Activated T-helper 17 cell treated with anti-CD3 and anti-CD28 coated beads, Interleukin-2, amount 50 U/mL, for 72 hours (primary cell): ENCODE data around the gene C3orf18. TPM values are rescaled to one million over a fixed set of nuclear protein-coding genes. Genes with fewer than 3 reads are reported as not detected.

Experiments used
- ATAC-seq: fragments of 150-1000 bp; cut with Tn5 transposase; replicated peaks from 2 replicates; pipeline ENCODE4 v1.10.0; 2021; ENCODE audit warnings: mild to moderate bottlenecking, moderate library complexity
- H3K27ac Mint-ChIP-seq: one replicate; pipeline ENCODE4 v1.8.0; 2022; ENCODE audit warnings: mixed read lengths
- H3K27me3 Mint-ChIP-seq: one replicate; pipeline ENCODE4 v1.8.0; 2022; ENCODE audit warnings: mixed read lengths
- H3K36me3 Mint-ChIP-seq: one replicate; pipeline ENCODE4 v1.8.0; 2022; ENCODE audit warnings: low read depth, mild to moderate bottlenecking, mixed read lengths
- H3K4me1 Mint-ChIP-seq: one replicate; pipeline ENCODE4 v1.8.0; 2022; ENCODE audit warnings: mixed read lengths
- H3K4me3 Mint-ChIP-seq: one replicate; pipeline ENCODE4 v1.8.0; 2022; ENCODE audit warnings: mild to moderate bottlenecking, mixed read lengths
- H3K9me3 Mint-ChIP-seq: one replicate; pipeline ENCODE4 v1.8.0; 2022; ENCODE audit warnings: mixed read lengths
- total RNA-seq, 2 donors: library from RNA; stranded (reverse); gene quantifications; one replicate each; pipeline ENCODE4 v1.2.3, GENCODE V29; 2022

The C3orf18 gene
- total RNA-seq: 10 to 100 TPM; 17.3 to 50.8 TPM

GRCh38 chr3:50567386-50568167 lies at the start of gene C3orf18:
C3orf18 (minus strand) TSS chr3:50567747; CDS start chr3:50565699, 2,048 bp downstream.
- peak; percentile 83 for ATAC-seq
- Mint-ChIP-seq H3K4me1 (peaks cover 27% of the 10 kb centered on the region), H3K36me3 (peaks cover 47% of the 10 kb centered on the region), H3K4me3 (peak within 1 kb of the TSS; percentile 93), H3K9me3 (no peaks in the 10 kb centered on the region), H3K27me3 (no peaks in the 10 kb centered on the region), H3K27ac (peak within 1 kb of the TSS; percentile 92)

GRCh38 chr3:50616770-50617095 lies 49.2 kb upstream of the C3orf18 start:
- peak; percentile 48 for ATAC-seq
- Mint-ChIP-seq H3K4me3 (peak overlapping the region; percentile 97), H3K9me3 (no peaks in the 10 kb centered on the region), H3K36me3 (peaks cover 81% of the 10 kb centered on the region), H3K27ac (peak overlapping the region; percentile 92), H3K27me3 (no peaks in the 10 kb centered on the region), H3K4me1 (peaks cover 43% of the 10 kb centered on the region)

- H3K4me1 Mint-ChIP-seq: peaks cover 43% of the 10 kb centered on the region
- peaks cover 82% of the 10 kb centered on the region for H3K36me3 Mint-ChIP-seq
- H3K27me3 Mint-ChIP-seq: no peaks in the 10 kb centered on the region
- H3K9me3 Mint-ChIP-seq: no peaks in the 10 kb centered on the region
- peak overlapping the region; percentile 92 for H3K27ac Mint-ChIP-seq
- peak; percentile 20 for ATAC-seq
- H3K4me3 Mint-ChIP-seq: peak overlapping the region; percentile 97
Observed at GRCh38 chr3:50616003-50616769, 48.6 kb upstream of the C3orf18 start.

GRCh38 chr3:50615190-50615589 lies 47.6 kb upstream of the C3orf18 start:
- H3K4me3 Mint-ChIP-seq: peak overlapping the region; percentile 97
- no peak for ATAC-seq
- H3K27ac Mint-ChIP-seq: no peak overlapping the region
- H3K4me1 Mint-ChIP-seq: peaks cover 35% of the 10 kb centered on the region
- H3K27me3 Mint-ChIP-seq: no peaks in the 10 kb centered on the region
- peaks cover 82% of the 10 kb centered on the region for H3K36me3 Mint-ChIP-seq
- no peaks in the 10 kb centered on the region for H3K9me3 Mint-ChIP-seq

- no peaks in the 10 kb centered on the region for H3K27me3 Mint-ChIP-seq
- H3K9me3 Mint-ChIP-seq: no peaks in the 10 kb centered on the region
- ATAC-seq: no peak
- H3K4me3 Mint-ChIP-seq: peak overlapping the region; percentile 97
- peaks cover 82% of the 10 kb centered on the region for H3K36me3 Mint-ChIP-seq
- H3K4me1 Mint-ChIP-seq: peaks cover 19% of the 10 kb centered on the region
- peak overlapping the region; percentile 100 for H3K27ac Mint-ChIP-seq
Observed at GRCh38 chr3:50612970-50613846, 45.7 kb upstream of the C3orf18 start.

GRCh38 chr3:50612234-50612882 lies 44.8 kb upstream of the C3orf18 start:
- no peaks in the 10 kb centered on the region for H3K9me3 Mint-ChIP-seq
- peak overlapping the region; percentile 97 for H3K4me3 Mint-ChIP-seq
- H3K27ac Mint-ChIP-seq: peak overlapping the region; percentile 100
- H3K27me3 Mint-ChIP-seq: no peaks in the 10 kb centered on the region
- peaks cover 85% of the 10 kb centered on the region for H3K36me3 Mint-ChIP-seq
- H3K4me1 Mint-ChIP-seq: peaks cover 19% of the 10 kb centered on the region
- ATAC-seq: no peak

- peaks cover 19% of the 10 kb centered on the region for H3K4me1 Mint-ChIP-seq
- peak within 1 kb of the TSS; percentile 100 for H3K27ac Mint-ChIP-seq
- peak within 1 kb of the TSS; percentile 97 for H3K4me3 Mint-ChIP-seq
- H3K9me3 Mint-ChIP-seq: no peaks in the 10 kb centered on the region
- H3K27me3 Mint-ChIP-seq: no peaks in the 10 kb centered on the region
- ATAC-seq: peak; percentile 75
- peaks cover 91% of the 10 kb centered on the region for H3K36me3 Mint-ChIP-seq
Observed at GRCh38 chr3:50611464-50612233, 44.1 kb upstream of the C3orf18 start, which contains the start of gene CISH. CISH (minus strand) TSS chr3:50611774; CDS start chr3:50611650, 124 bp downstream.

GRCh38 chr3:50610992-50611463 lies 43.5 kb upstream of the C3orf18 start:
- H3K9me3 Mint-ChIP-seq: no peaks in the 10 kb centered on the region

GRCh38 chr3:50610181-50610971 lies 42.8 kb upstream of the C3orf18 start:
- peaks cover 94% of the 10 kb centered on the region for H3K36me3 Mint-ChIP-seq
- H3K4me3 Mint-ChIP-seq: peak overlapping the region; percentile 97
- no peaks in the 10 kb centered on the region for H3K27me3 Mint-ChIP-seq
- ATAC-seq: peak; percentile 9
- H3K4me1 Mint-ChIP-seq: peaks cover 20% of the 10 kb centered on the region
- H3K27ac Mint-ChIP-seq: peak overlapping the region; percentile 100
- no peaks in the 10 kb centered on the region for H3K9me3 Mint-ChIP-seq

More at GRCh38 chr3:50610992-50611463, 43.5 kb upstream of the C3orf18 start:
- peak overlapping the region; percentile 97 for H3K4me3 Mint-ChIP-seq
- H3K27me3 Mint-ChIP-seq: no peaks in the 10 kb centered on the region
- peaks cover 91% of the 10 kb centered on the region for H3K36me3 Mint-ChIP-seq
- H3K4me1 Mint-ChIP-seq: peaks cover 15% of the 10 kb centered on the region
- ATAC-seq: no peak
- H3K27ac Mint-ChIP-seq: peak overlapping the region; percentile 100

GRCh38 chr3:50609763-50610085 lies 42.2 kb upstream of the C3orf18 start:
- Mint-ChIP-seq H3K9me3 (no peaks in the 10 kb centered on the region), H3K4me1 (peaks cover 25% of the 10 kb centered on the region), H3K4me3 (peak overlapping the region; percentile 97), H3K27me3 (no peaks in the 10 kb centered on the region), H3K36me3 (peaks cover 100% of the 10 kb centered on the region), H3K27ac (peak overlapping the region; percentile 100)
- no peak for ATAC-seq

- ATAC-seq: no peak
- peaks cover 24% of the 10 kb centered on the region for H3K4me1 Mint-ChIP-seq
- peak overlapping the region; percentile 97 for H3K4me3 Mint-ChIP-seq
- peak overlapping the region; percentile 100 for H3K27ac Mint-ChIP-seq
- H3K9me3 Mint-ChIP-seq: no peaks in the 10 kb centered on the region
- peaks cover 100% of the 10 kb centered on the region for H3K36me3 Mint-ChIP-seq
- H3K27me3 Mint-ChIP-seq: no peaks in the 10 kb centered on the region
Observed at GRCh38 chr3:50609071-50609762, 41.7 kb upstream of the C3orf18 start.

GRCh38 chr3:50608278-50608677 lies 40.7 kb upstream of the C3orf18 start:
- H3K36me3 Mint-ChIP-seq: peaks cover 100% of the 10 kb centered on the region
- ATAC-seq: no peak
- peak overlapping the region; percentile 100 for H3K27ac Mint-ChIP-seq
- no peaks in the 10 kb centered on the region for H3K27me3 Mint-ChIP-seq
- peaks cover 26% of the 10 kb centered on the region for H3K4me1 Mint-ChIP-seq
- peak overlapping the region; percentile 97 for H3K4me3 Mint-ChIP-seq
- no peaks in the 10 kb centered on the region for H3K9me3 Mint-ChIP-seq
